Heart right ventricle (tissue), 16 donors: ENCODE data around the gene HOXC11. TPM values are rescaled to one million over a fixed set of nuclear protein-coding genes. Genes with fewer than 3 reads are reported as not detected.
A peak's percentile ranks its signal among the peaks of the same experiment; 100 is the strongest.

Source experiments
- ATAC-seq, 8 donors: fragments of 200-7000 bp; cut with Tn5 transposase; one replicate each; pipeline ENCODE4 v1.9.1; 2020; ENCODE audit warnings: mild to moderate bottlenecking in 8 of 8, moderate library complexity in 8 of 8, moderate number of reproducible peaks in 1 of 8
- DNase-seq, 2 donors: peaks; one replicate each; pipeline ENCODE4 v3.0.0-alpha.2; 2020
- H3K27ac ChIP-seq, 10 donors: fragments of 200-600 bp; sonication (generic) in 2 of 10; one replicate each; pipeline versions ENCODE4 v1.5.0 to v1.8.0; 2020 to 2022; ENCODE audit warnings: mild to moderate bottlenecking in 3 of 10
- H3K27me3 ChIP-seq, 7 donors: fragments of 200-600 bp; one replicate each; pipeline ENCODE4 v1.8.0; 2021 to 2022; ENCODE audit warnings: mild to moderate bottlenecking in 2 of 7
- H3K36me3 ChIP-seq, 9 donors: fragments of 200-600 bp; sonication (generic) in 1 of 9; one replicate each; pipeline versions ENCODE4 v1.5.0 to v1.8.0; 2020 to 2022; ENCODE audit warnings: mild to moderate bottlenecking in 2 of 9
- H3K4me1 ChIP-seq, 9 donors: fragments of 200-600 bp; sonication (generic) in 1 of 9; one replicate each; pipeline versions ENCODE4 v1.5.0 to v1.8.0; 2020 to 2022; ENCODE audit warnings: mild to moderate bottlenecking in 4 of 9
- H3K4me3 ChIP-seq, 10 donors: fragments of 200-600 bp; sonication (generic) in 2 of 10; one replicate each; pipeline versions ENCODE4 v1.5.0 to v1.8.0; 2020 to 2022; ENCODE audit warnings: mild to moderate bottlenecking in 7 of 10, moderate library complexity in 2 of 10
- H3K9me3 ChIP-seq, 11 donors: fragments of 200-600 bp in 10 of 11; sonication (generic) in 2 of 11; one replicate each; pipeline versions ENCODE4 v1.5.0 to v1.8.0; 2013 to 2022; ENCODE audit warnings: mild to moderate bottlenecking in 2 of 11, control low read depth in 1 of 11, moderate library complexity in 1 of 11
- CTCF ChIP-seq, 9 donors: fragments of 200-600 bp; sonication (generic) in 2 of 9; IDR thresholded peaks; one replicate each; pipeline versions ENCODE4 v1.5.0 to v1.8.0; 2021 to 2022; ENCODE audit warnings: antibody characterized with exemption in 9 of 9, mild to moderate bottlenecking in 5 of 9, moderate library complexity in 1 of 9
- WGBS, 2 donors: extraction: QIAGEN DNeasy Blood & Tissue Kit; methylation state at CpG; one replicate each; pipeline ENCODE4 v1.1.7; 2013; ENCODE audit warnings: inconsistent platforms in 1 of 2; 5-methylcytosine and 5-hydroxymethylcytosine counted together
- intact Hi-C, 10 donors: fragments of 100-400 bp; cut with DNase I; formaldehyde crosslinking; loops; one replicate each; pipeline versions ENCODE4 v1.11.1 to v1.14.2; 2022
- polyA plus RNA-seq, 2 donors: library from polyadenylated mRNA; stranded (reverse); fragments of 200-250 nt; gene quantifications; one replicate each; pipeline ENCODE4 v1.2.3, GENCODE V29; 2013
- total RNA-seq, 10 donors: library from RNA; stranded (reverse); fragmentation: NEBNext Ultra II Directional in 3 of 10; extraction: Animal tissue kit (Norgen Biotek cat#: 25700) in 3 of 10; gene quantifications; one replicate each; pipeline versions ENCODE4 v1.2.1 to v1.2.4, GENCODE V29; 2021 to 2023
- donor health status: Arrhythmogenic right ventricular cardiomyopathy.
- donor health status: ischemic (EF 13 %, LVEDD 7.1; RV severe dilation, severe dysfunction).
- donor health status: healthy with polysubstance abuse.
- donor health status: DM: no; HTN: yes; CAD: no.
- donor health status: DM: no; HTN: no; CAD: no.
- donor health status: ischemic (EF 25% LVEDD 6.9; RV normal size, moderate dysfunction).
- donor health status: ischemic (EF 25% LVEDD 5.7; RV mildly dilated, moderate dysfunction).
- donor health status: healthy.
- donor health status: DM: yes; HTN: yes; CAD: no.
- donor health status: Ischemic cardiomyopathy.
- donor health status: ischemic (EF 35%, LVEDD 5.7; RV mildly dilated, moderate dysfunction).
- donor health status: nonischemic (EF 11% LVEDD 7.7; RV severe dilation, severe dysfunction).
- donor health status: DM: yes; HTN: yes; CAD: no.
- donor health status: PGD.
- donor health status: ischemic (EF 29% LVEDD 5.4; RV normal size, mild dysfunction).
- donor health status: nonischemic (EF 23%, LVEDD 6.1; RV moderate dilation, normal function).

The HOXC11 gene
- total and polyA plus RNA-seq, 12 donors, result not detected

- H3K9me3 ChIP-seq, result no peaks in the 10 kb centered on the region
- WGBS, 2 donors, result 6 to 11% methylated on average over 4 of the region's 4 CpGs
- H3K4me3 ChIP-seq, result no peak overlapping the region
- H3K36me3 ChIP-seq, result no peaks in the 10 kb centered on the region
- TF ChIP-seq CTCF (IDR thresholded peaks at IDR 0.05), result no peak
- H3K4me1 ChIP-seq, result peaks cover 4 to 34% (median 17%) of the 10 kb centered on the region in 9 donors
- H3K27me3 ChIP-seq, result peaks cover 62 to 100% (median 100%) of the 10 kb centered on the region in 7 donors
- DNase-seq (no peak), ATAC-seq (no peak)
- H3K27ac ChIP-seq, result no peak overlapping the region
- intact Hi-C loops, result no loop called here
Observed at GRCh38 chr12:53987787-53988230, 14.9 kb downstream of the HOXC11 start.

- no peak for DNase-seq
- H3K4me3 ChIP-seq, result no peak overlapping the region
- WGBS, 2 donors, result 4 to 7% methylated on average over 5 of the region's 5 CpGs
- intact Hi-C loops, result no loop called here
- H3K9me3 ChIP-seq, result no peaks in the 10 kb centered on the region
- peaks cover 63 to 100% (median 100%) of the 10 kb centered on the region in 7 donors for H3K27me3 ChIP-seq
- no peak for ATAC-seq
- no peak for TF ChIP-seq CTCF (IDR thresholded peaks at IDR 0.05)
- no peak overlapping the region for H3K27ac ChIP-seq
- peaks cover 4 to 32% (median 17%) of the 10 kb centered on the region in 9 donors for H3K4me1 ChIP-seq
- H3K36me3 ChIP-seq, result no peaks in the 10 kb centered on the region
Observed at GRCh38 chr12:53988541-53989226, 15.8 kb downstream of the HOXC11 start.

GRCh38 chr12:53989227-53990113, 16.5 kb downstream of the HOXC11 start:
- peak in 5 of 9 donors; percentile 15 to 38 (median 28) for TF ChIP-seq CTCF (IDR thresholded peaks at IDR 0.05)
- intact Hi-C loops, result no loop called here
- Histone ChIP-seq H3K4me1 (peaks cover 4 to 32% (median 24%) of the 10 kb centered on the region in 9 donors), H3K4me3 (no peak overlapping the region), H3K9me3 (no peaks in the 10 kb centered on the region), H3K36me3 (no peaks in the 10 kb centered on the region), H3K27me3 (peaks cover 71 to 100% (median 100%) of the 10 kb centered on the region in 7 donors), H3K27ac (no peak overlapping the region)
- no peak for DNase-seq
- WGBS, 2 donors, result 4 to 5% methylated on average over 28 of the region's 28 CpGs
- no peak for ATAC-seq

GRCh38 chr12:53990311-53991076, 17.6 kb downstream of the HOXC11 start:
- H3K36me3 ChIP-seq, result no peaks in the 10 kb centered on the region
- no peak for TF ChIP-seq CTCF (IDR thresholded peaks at IDR 0.05)
- H3K4me3 ChIP-seq, result no peak overlapping the region
- WGBS, 2 donors, result 3 to 4% methylated on average over 27 of the region's 27 CpGs
- no peak overlapping the region for H3K27ac ChIP-seq
- peaks cover 4 to 34% (median 28%) of the 10 kb centered on the region in 9 donors for H3K4me1 ChIP-seq
- H3K9me3 ChIP-seq, result no peaks in the 10 kb centered on the region
- no peak for ATAC-seq
- no peak for DNase-seq
- peaks cover 72 to 100% (median 100%) of the 10 kb centered on the region in 7 donors for H3K27me3 ChIP-seq
- intact Hi-C loops, result no loop called here
